Loucy (cell line): ENCODE data around the gene VWA8.

Source experiments
- CTCF ChIP-seq: fragments of 200-600 bp; sonication (generic); conservative IDR thresholded peaks from 2 replicates; pipeline ENCODE4 v1.5.1; 2014; ENCODE audit warnings: mild to moderate bottlenecking, antibody characterized with exemption, low read length
- EZH2phosphoT487 ChIP-seq: fragments of 200-600 bp; IDR thresholded peaks from 2 replicates; pipeline ENCODE4 v1.6.1; 2018; ENCODE audit warnings: antibody characterized with exemption, mild to moderate bottlenecking, moderate library complexity, borderline replicate concordance

- TF ChIP-seq CTCF (no peak), EZH2phosphoT487 (no peak)
These were observed 327.1 kb downstream of the VWA8 start for GRCh38 chr13:41633776-41634175.
